HepG2 (cell line): ENCODE data around the gene OR2A25. TPM values are rescaled to one million over a fixed set of nuclear protein-coding genes. Genes with fewer than 3 reads are reported as not detected.

Experiments used
- ATAC-seq: fragments of 200-7000 bp; cut with Tn5 transposase; 3 replicates; pipeline ENCODE4 v1.9.1; 2020; ENCODE audit warnings: mild to moderate bottlenecking, moderate library complexity
- BruUV-seq: library from RNA; stranded (reverse); fragments of 400-500 nt; replicated peaks from 2 replicates; lab custom pipeline; 2021; lab: Mats Ljungman, UMichigan
- CTCF ChIA-PET: fragments of 300-600 bp; formaldehyde crosslinking; extraction: SDS; loops from one replicate; lab custom pipeline; 2021; ENCODE audit warnings: low total read pairs, inconsistent platforms, low intra/inter-chr PET ratio; lab: Yijun Ruan, JAX
- POLR2A ChIA-PET: fragments of 350-600 bp; sonication (Branson Sonifier 250); formaldehyde crosslinking; loops from one replicate; lab custom pipeline; 2020; ENCODE audit warnings: antibody characterized with exemption, inconsistent platforms; lab: Yijun Ruan, JAX
- DNase-seq: peaks from one replicate; pipeline ENCODE4 v3.0.0-alpha.2; 2015; ENCODE audit warnings: low spot score
- FAIRE-seq: peaks from 3 replicates; lab custom pipeline; 2011; peaks lifted over from hg19 to GRCh38; lab: Jason Lieb, UNC
- H2AFZ ChIP-seq: one replicate; pipeline ENCODE4 v1.6.1; 2011; ENCODE audit warnings: low read length, inconsistent platforms
- H3K27ac ChIP-seq: fragments of 300-600 bp; 3 replicates; pipeline ENCODE4 v1.8.0; 2011; ENCODE audit warnings: mixed run types, mild to moderate bottlenecking, mixed read lengths, low read length, inconsistent platforms; ENCODE audit not compliant: insufficient read depth; ENCODE audit errors: extremely low read length
- H3K27me3 ChIP-seq, 2 experiments: fragments of 200-600 bp in 1 of 2; 2 replicates in 1 of 2; 3 replicates in 1 of 2; pipeline versions ENCODE4 v1.6.0 to v1.8.0; 2011; ENCODE audit warnings: low read length in 2 of 2, mild to moderate bottlenecking in 2 of 2, moderate library complexity in 2 of 2, inconsistent platforms in 1 of 2; ENCODE audit not compliant: insufficient read depth in 2 of 2, control insufficient read depth in 1 of 2
- H3K36me3 ChIP-seq, 2 experiments: fragments of 200-600 bp in 1 of 2; replicated peaks in 1 of 2; 2 replicates in 1 of 2; 3 replicates in 1 of 2; pipeline versions ENCODE4 v1.5.1 to v1.8.0; 2011; ENCODE audit warnings: low read length in 2 of 2, inconsistent platforms in 1 of 2; ENCODE audit not compliant: insufficient read depth in 2 of 2, control insufficient read depth in 1 of 2
- H3K4me1 ChIP-seq: 2 replicates; pipeline ENCODE4 v1.5.1; 2012; ENCODE audit warnings: low read length, inconsistent platforms; ENCODE audit not compliant: insufficient read depth
- H3K4me2 ChIP-seq: 2 replicates; pipeline ENCODE4 v1.6.0; 2011; ENCODE audit warnings: low read depth, low read length, inconsistent platforms
- H3K4me3 ChIP-seq, 3 experiments: fragments of 200-600 bp in 1 of 3; sonication (generic), shearing (Covaris generic) in 1 of 3; replicated peaks in 1 of 3; 2 replicates each; pipeline ENCODE4 v1.5.1; 2011 to 2016; ENCODE audit warnings: low read length in 3 of 3, inconsistent platforms in 2 of 3, low read depth in 2 of 3, mild to moderate bottlenecking in 2 of 3, control low read depth in 1 of 3, mixed read lengths in 1 of 3; ENCODE audit not compliant: insufficient read depth in 1 of 3
- H3K79me2 ChIP-seq: one replicate; pipeline ENCODE4 v1.6.1; 2011; ENCODE audit warnings: low read length, inconsistent platforms; ENCODE audit not compliant: insufficient read depth
- H3K9ac ChIP-seq: 2 replicates; pipeline ENCODE4 v1.6.0; 2011; ENCODE audit warnings: mild to moderate bottlenecking, low read depth, low read length, inconsistent platforms; ENCODE audit not compliant: insufficient read depth
- H3K9me3 ChIP-seq: 2 replicates; pipeline ENCODE4 v1.5.1; 2012; ENCODE audit warnings: mild to moderate bottlenecking, low read length
- H4K20me1 ChIP-seq: 2 replicates; pipeline ENCODE4 v1.6.0; 2011; ENCODE audit warnings: inconsistent platforms, mild to moderate bottlenecking, low read length, moderate library complexity; ENCODE audit not compliant: insufficient read depth
- ATF1 ChIP-seq: IDR thresholded peaks from 2 replicates; pipeline ENCODE4 v1.6.1; 2016; ENCODE audit warnings: mild to moderate bottlenecking, control low read depth
- ATF7 ChIP-seq, 2 experiments: fragments of 450-650 bp in 1 of 2; sonication (generic) in 1 of 2; formaldehyde crosslinking in 1 of 2; IDR thresholded peaks; 2 replicates each; pipeline versions ENCODE4 v1.4.0 to v1.6.1; 2016 to 2020; ENCODE audit warnings: antibody characterized with exemption in 1 of 2, mild to moderate bottlenecking in 1 of 2, missing genetic modification reagents in 1 of 2
- JDP2 ChIP-seq: sonication (generic); formaldehyde crosslinking; IDR thresholded peaks from 2 replicates; pipeline ENCODE4 v1.8.1; 2022; ENCODE audit warnings: missing genetic modification reagents, borderline replicate concordance
- JUND ChIP-seq: sonication (generic); formaldehyde crosslinking; IDR thresholded peaks from 2 replicates; pipeline ENCODE4 v1.8.0; 2022; ENCODE audit warnings: mild to moderate bottlenecking, missing genetic modification reagents
- MXI1 ChIP-seq: IDR thresholded peaks from 3 replicates; pipeline ENCODE4 v1.6.1; 2012; ENCODE audit warnings: low read depth, low read length, inconsistent platforms, borderline replicate concordance
- NFIC ChIP-seq: IDR thresholded peaks from 2 replicates; pipeline ENCODE4 v1.6.1; 2012; ENCODE audit warnings: mild to moderate bottlenecking, low read length, inconsistent platforms
- NR2F6 ChIP-seq, 2 experiments: IDR thresholded peaks; 2 replicates each; pipeline ENCODE4 v1.6.1; 2016; ENCODE audit warnings: antibody characterized with exemption in 1 of 2, mild to moderate bottlenecking in 1 of 2
- RNF2 ChIP-seq: fragments of 450-650 bp; conservative IDR thresholded peaks from 2 replicates; pipeline ENCODE4 v1.6.1; 2016; ENCODE audit warnings: low read depth
- TAF1 ChIP-seq: sonication (generic); formaldehyde crosslinking; IDR thresholded peaks from 2 replicates; pipeline ENCODE4 v1.4.0; 2020; ENCODE audit warnings: missing genetic modification reagents
- TCF7L2 ChIP-seq: IDR thresholded peaks from 2 replicates; pipeline ENCODE4 v1.6.1; 2011; ENCODE audit warnings: mild to moderate bottlenecking, low read depth, low read length, moderate library complexity
- ZNF432 ChIP-seq: sonication (generic); formaldehyde crosslinking; IDR thresholded peaks from 2 replicates; pipeline ENCODE4 v1.5.0; 2020; ENCODE audit warnings: missing genetic modification reagents, mild to moderate bottlenecking, borderline replicate concordance
- ZNF589 ChIP-seq: sonication (generic); formaldehyde crosslinking; conservative IDR thresholded peaks from 2 replicates; pipeline ENCODE4 v1.8.0; 2022; ENCODE audit warnings: mild to moderate bottlenecking, moderate library complexity, missing genetic modification reagents
- ZNF652 ChIP-seq: IDR thresholded peaks from 2 replicates; pipeline ENCODE4 v1.6.1; 2016; ENCODE audit warnings: low read depth, borderline replicate concordance
- ZNF749 ChIP-seq: sonication (generic); formaldehyde crosslinking; IDR thresholded peaks from 2 replicates; pipeline ENCODE4 v1.8.0; 2022; ENCODE audit warnings: mild to moderate bottlenecking, missing genetic modification reagents, moderate library complexity, borderline replicate concordance
- WGBS: methylation state at CpG from one replicate; pipeline ENCODE4 v1.1.6; 2017; ENCODE audit warnings: low lambda C conversion rate; 5-methylcytosine and 5-hydroxymethylcytosine counted together
- in situ Hi-C: cut with HindIII; loops from 2 replicates; pipeline ENCODE4 v1.10.0; 2017; ENCODE audit warnings: low pct_unique_long_range_greater_than_20kb; ENCODE audit not compliant: extremely low pct_ligation_motif_present
- intact Hi-C: fragments of 100-400 bp; cut with micrococcal nuclease; formaldehyde crosslinking; loops from one replicate; pipeline ENCODE4 v1.10.0; 2022; ENCODE audit not compliant: unreplicated experiment
- polyA plus RNA-seq, 8 experiments: library from polyadenylated mRNA; depleted of rRNA in 3 of 8; stranded (reverse) in 7 of 8; unstranded in 1 of 8; fragments of >200 nt; fragmentation: Illumina TruSeq in 4 of 8; extraction: Trizol in 4 of 8; gene quantifications; 2 replicates each; pipeline versions ENCODE4 v1.2.1 to v1.2.3, GENCODE V29; 2011 to 2016; ENCODE audit warnings: low read depth in 4 of 8, missing spikeins in 1 of 8, mixed read lengths in 1 of 8; ENCODE audit not compliant: insufficient read depth in 1 of 8
- total RNA-seq, 5 experiments: library from RNA; depleted of rRNA; stranded (reverse); fragments of >200 nt; fragmentation: Illumina TruSeq; extraction: Trizol; gene quantifications; 2 replicates each; pipeline ENCODE4 v1.2.3, GENCODE V29; 2016; ENCODE audit warnings: low read depth in 1 of 5
- TF ChIP-seq, protein P1 (sequence below): sonication (generic); formaldehyde crosslinking; IDR thresholded peaks from 2 replicates; pipeline ENCODE4 v1.4.0; 2020; ENCODE audit warnings: missing genetic modification reagents; ENCODE audit errors: not compliant biosample characterization
- TF ChIP-seq, protein P2 (sequence below): sonication (generic); formaldehyde crosslinking; IDR thresholded peaks from 2 replicates; pipeline ENCODE4 v1.4.0; 2020; ENCODE audit warnings: missing genetic modification reagents, borderline replicate concordance

OR2A25 gene
- total and polyA plus RNA-seq, 2 of the 13 experiments (the other 11 are each of a cell fraction or from before 2014, with no cell fraction given), result 0.07 TPM; not detected in 1

DNA sequence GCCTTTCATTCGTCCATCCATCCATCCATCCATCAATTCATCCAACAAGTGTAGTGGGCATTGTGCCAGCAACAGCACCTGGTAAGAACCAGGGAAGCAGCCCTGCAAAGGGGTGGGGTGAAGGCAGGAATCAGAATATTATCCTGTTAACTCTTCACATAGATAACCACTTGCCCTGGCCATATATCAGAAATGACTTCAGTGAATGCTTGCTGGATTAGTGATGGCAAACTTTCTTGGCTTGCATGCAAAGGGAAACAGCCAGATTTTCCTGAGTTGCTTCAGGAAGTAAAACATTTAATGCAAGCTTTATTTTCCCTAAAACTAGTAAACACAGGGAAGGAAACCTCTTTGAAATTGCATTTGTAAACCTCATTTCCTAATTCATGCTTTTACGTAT, 20.1 kb upstream of the OR2A25 start:
- peaks cover 0 to 3% of the 10 kb centered on the region in 2 experiments; a peak in 1 of 5 replicates for H3K27me3 ChIP-seq
- ATAC-seq, result no peak
- DNase-seq, result no peak
- no peak overlapping the region for H3K4me2 ChIP-seq
- H4K20me1 ChIP-seq, result no peaks in the 10 kb centered on the region
- H3K9me3 ChIP-seq, result no peaks in the 10 kb centered on the region
- 36% methylated on average over 2 of the region's 2 CpGs for WGBS
- no peak overlapping the region for H3K4me3 ChIP-seq
- intact Hi-C loops, result no loop called here
- FAIRE-seq, result no peak
- no peaks in the 10 kb centered on the region for H3K4me1 ChIP-seq
- ChIA-PET CTCF (no interaction called here), POLR2A (no interaction called here)
- no TSS peak for BruUV-seq
- in situ Hi-C loops, result no loop called here
- no peak overlapping the region for H2AFZ ChIP-seq
- TF ChIP-seq ATF1 (CRISPR knock-in tag) (no peak), TCF7L2 (no peak)
- no peaks in the 10 kb centered on the region for H3K36me3 ChIP-seq
- H3K9ac ChIP-seq, result no peak overlapping the region
- no peaks in the 10 kb centered on the region for H3K79me2 ChIP-seq
- H3K27ac ChIP-seq, result no peak overlapping the region

DNA sequence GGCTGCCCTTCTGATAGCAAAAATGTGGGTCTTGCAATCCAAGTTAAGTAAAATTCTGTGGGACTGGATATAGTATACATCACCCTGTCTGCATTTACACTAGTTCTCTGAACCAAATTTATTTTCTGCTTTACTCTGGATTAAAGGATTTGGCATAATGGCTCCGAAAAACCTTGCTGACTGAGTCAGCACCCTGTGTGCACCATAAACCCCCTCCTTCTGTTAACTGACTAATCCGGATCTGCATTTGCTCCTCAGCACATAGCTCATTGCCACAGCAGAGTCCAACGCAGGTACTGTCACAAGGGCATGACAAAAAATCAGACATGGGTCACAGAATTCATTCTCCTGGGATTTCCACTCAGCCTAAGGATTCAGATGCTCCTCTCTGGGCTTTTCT, 19.5 kb upstream of the OR2A25 start:
- H3K9me3 ChIP-seq, result no peaks in the 10 kb centered on the region
- BruUV-seq, result no TSS peak
- H4K20me1 ChIP-seq, result no peaks in the 10 kb centered on the region
- TF ChIP-seq, protein P1, sequence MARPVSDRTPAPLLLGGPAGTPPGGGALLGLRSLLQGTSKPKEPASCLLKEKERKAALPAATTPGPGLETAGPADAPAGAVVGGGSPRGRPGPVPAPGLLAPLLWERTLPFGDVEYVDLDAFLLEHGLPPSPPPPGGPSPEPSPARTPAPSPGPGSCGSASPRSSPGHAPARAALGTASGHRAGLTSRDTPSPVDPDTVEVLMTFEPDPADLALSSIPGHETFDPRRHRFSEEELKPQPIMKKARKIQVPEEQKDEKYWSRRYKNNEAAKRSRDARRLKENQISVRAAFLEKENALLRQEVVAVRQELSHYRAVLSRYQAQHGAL (CRISPR knock-in tag), result no peak
- TF ChIP-seq ZNF432 (CRISPR knock-in tag), result no peak
- TF ChIP-seq ZNF749 (CRISPR knock-in tag), result no peak
- TF ChIP-seq NFIC, result no peak
- no peak for TF ChIP-seq JUND (CRISPR knock-in tag)
- no peak for TF ChIP-seq ZNF652
- TF ChIP-seq ATF7 (IDR thresholded peaks at IDR 0.05), result no peak
- no peak for TF ChIP-seq ATF7 (CRISPR knock-in tag; IDR thresholded peaks at IDR 0.05)
- no peak for TF ChIP-seq ZNF589 (CRISPR knock-in tag)
- TF ChIP-seq JDP2 (CRISPR knock-in tag), result no peak
- no peak for TF ChIP-seq NR2F6 (IDR thresholded peaks at IDR 0.05)
- no peak for TF ChIP-seq NR2F6 (CRISPR knock-in tag; IDR thresholded peaks at IDR 0.05)
- no peak for TF ChIP-seq RNF2
- TF ChIP-seq, protein P2, sequence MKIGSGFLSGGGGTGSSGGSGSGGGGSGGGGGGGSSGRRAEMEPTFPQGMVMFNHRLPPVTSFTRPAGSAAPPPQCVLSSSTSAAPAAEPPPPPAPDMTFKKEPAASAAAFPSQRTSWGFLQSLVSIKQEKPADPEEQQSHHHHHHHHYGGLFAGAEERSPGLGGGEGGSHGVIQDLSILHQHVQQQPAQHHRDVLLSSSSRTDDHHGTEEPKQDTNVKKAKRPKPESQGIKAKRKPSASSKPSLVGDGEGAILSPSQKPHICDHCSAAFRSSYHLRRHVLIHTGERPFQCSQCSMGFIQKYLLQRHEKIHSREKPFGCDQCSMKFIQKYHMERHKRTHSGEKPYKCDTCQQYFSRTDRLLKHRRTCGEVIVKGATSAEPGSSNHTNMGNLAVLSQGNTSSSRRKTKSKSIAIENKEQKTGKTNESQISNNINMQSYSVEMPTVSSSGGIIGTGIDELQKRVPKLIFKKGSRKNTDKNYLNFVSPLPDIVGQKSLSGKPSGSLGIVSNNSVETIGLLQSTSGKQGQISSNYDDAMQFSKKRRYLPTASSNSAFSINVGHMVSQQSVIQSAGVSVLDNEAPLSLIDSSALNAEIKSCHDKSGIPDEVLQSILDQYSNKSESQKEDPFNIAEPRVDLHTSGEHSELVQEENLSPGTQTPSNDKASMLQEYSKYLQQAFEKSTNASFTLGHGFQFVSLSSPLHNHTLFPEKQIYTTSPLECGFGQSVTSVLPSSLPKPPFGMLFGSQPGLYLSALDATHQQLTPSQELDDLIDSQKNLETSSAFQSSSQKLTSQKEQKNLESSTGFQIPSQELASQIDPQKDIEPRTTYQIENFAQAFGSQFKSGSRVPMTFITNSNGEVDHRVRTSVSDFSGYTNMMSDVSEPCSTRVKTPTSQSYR, result no peak
- TF ChIP-seq MXI1, result no peak
- no peak for TF ChIP-seq TAF1 (CRISPR knock-in tag)
- no peak overlapping the region for H3K9ac ChIP-seq
- H3K4me3 ChIP-seq, result no peak overlapping the region
- FAIRE-seq (no peak), ATAC-seq (no peak), DNase-seq (no peak)
- ChIA-PET CTCF (no interaction called here), POLR2A (no interaction called here)
- no peak overlapping the region for H3K27ac ChIP-seq
- 0% methylated on average over 3 of the region's 3 CpGs for WGBS
- no peak overlapping the region for H3K4me2 ChIP-seq
- in situ Hi-C loops, result no loop called here
- H3K79me2 ChIP-seq, result no peaks in the 10 kb centered on the region
- H3K4me1 ChIP-seq, result no peaks in the 10 kb centered on the region
- H2AFZ ChIP-seq, result no peak overlapping the region
- intact Hi-C loops, result no loop called here
- peaks cover 0 to 3% of the 10 kb centered on the region in 2 experiments; a peak in 1 of 5 replicates for H3K27me3 ChIP-seq
- H3K36me3 ChIP-seq, result no peaks in the 10 kb centered on the region
